B cell (primary cell): Measurements from ENCODE around the gene NEK5. TPM values are rescaled to one million over a fixed set of nuclear protein-coding genes. Genes with fewer than 3 reads are reported as not detected.

ENCODE experiments used
- ATAC-seq: fragments of 200-7000 bp; cut with Tn5 transposase; one replicate; pipeline ENCODE4 v1.10.0; 2021; ENCODE audit warnings: low read depth, mild to moderate bottlenecking, moderate number of reproducible peaks, moderate library complexity
- CTCF ChIA-PET: fragments of 350-600 bp; sonication (Branson Sonifier 250); formaldehyde crosslinking; loops from one replicate; lab custom pipeline; 2021; ENCODE audit warnings: antibody characterized with exemption, inconsistent platforms; lab: Charles Lee
- POLR2A ChIA-PET: fragments of 350-600 bp; sonication (Branson Sonifier 250); formaldehyde crosslinking; loops from one replicate; lab custom pipeline; 2021; ENCODE audit warnings: antibody characterized with exemption; lab: Charles Lee
- DNase-seq: peaks from one replicate; pipeline ENCODE4 v3.0.0; 2013
- H2AFZ ChIP-seq: 2 replicates; pipeline ENCODE4 v1.6.1; 2012; ENCODE audit warnings: mild to moderate bottlenecking, low read depth, low read length; ENCODE audit not compliant: insufficient read depth, poor library complexity, severe bottlenecking
- H3K27ac ChIP-seq, 2 donors: 1 replicate in 1 of 2; 2 replicates in 1 of 2; pipeline ENCODE4 v1.5.1; 2012 to 2013; ENCODE audit warnings: low read length in 2 of 2, mild to moderate bottlenecking in 2 of 2, moderate library complexity in 1 of 2
- H3K27me3 ChIP-seq, 4 experiments: fragments of 200-600 bp in 1 of 4; sonication (generic) in 1 of 4; replicated peaks in 1 of 4; 1 replicate in 2 of 4; 2 replicates in 2 of 4; pipeline versions ENCODE4 v1.6.1 to v1.7.0; 2013 to 2016; ENCODE audit warnings: low read length in 3 of 4, mild to moderate bottlenecking in 2 of 4, mixed read lengths in 1 of 4, moderate library complexity in 1 of 4; ENCODE audit not compliant: insufficient read depth in 4 of 4, control insufficient read depth in 3 of 4; ENCODE audit errors: control extremely low read depth in 1 of 4
- H3K36me3 ChIP-seq, 2 experiments: replicated peaks in 1 of 2; 1 replicate in 1 of 2; 2 replicates in 1 of 2; pipeline versions ENCODE4 v1.6.1 to v1.7.1; 2013; ENCODE audit warnings: low read length in 1 of 2; ENCODE audit not compliant: insufficient read depth in 2 of 2, control insufficient read depth in 1 of 2; ENCODE audit errors: control extremely low read depth in 1 of 2, extremely low read depth in 1 of 2
- H3K4me1 ChIP-seq, 2 donors: fragments of 200-600 bp in 1 of 2; sonication (generic) in 1 of 2; 1 replicate in 1 of 2; 2 replicates in 1 of 2; pipeline versions ENCODE4 v1.5.1 to v1.6.1; 2013 to 2017; ENCODE audit warnings: low read length in 2 of 2; ENCODE audit not compliant: control insufficient read depth in 2 of 2, insufficient read depth in 2 of 2
- H3K4me2 ChIP-seq: replicated peaks from 2 replicates; pipeline ENCODE3; 2012; ENCODE audit warnings: mild to moderate bottlenecking, low read depth, low read length; ENCODE audit not compliant: poor library complexity, severe bottlenecking
- H3K4me3 ChIP-seq, 5 experiments: fragments of 200-600 bp in 1 of 5; sonication (generic) in 1 of 5; 1 replicate in 3 of 5; 2 replicates in 2 of 5; pipeline versions ENCODE4 v1.5.1 to v1.7.0; 2011 to 2016; ENCODE audit warnings: low read length in 4 of 5, mild to moderate bottlenecking in 4 of 5, low read depth in 2 of 5, control low read depth in 1 of 5, moderate library complexity in 1 of 5; ENCODE audit not compliant: insufficient read depth in 1 of 5; ENCODE audit errors: control extremely low read depth in 1 of 5, extremely low read depth in 1 of 5
- H3K79me2 ChIP-seq: fragments of 200-600 bp; sonication (generic); one replicate; pipeline ENCODE4 v1.6.0; 2016; ENCODE audit warnings: low read length; ENCODE audit not compliant: control insufficient read depth, insufficient read depth
- H3K9ac ChIP-seq: fragments of 200-600 bp; sonication (generic); 2 replicates; pipeline ENCODE4 v1.6.1; 2017; ENCODE audit warnings: mild to moderate bottlenecking, low read length, moderate library complexity
- H3K9me3 ChIP-seq, 3 donors: one replicate each; pipeline versions ENCODE4 v1.6.1 to v1.7.1; 2013; ENCODE audit warnings: low read length in 2 of 3; ENCODE audit not compliant: control insufficient read depth in 2 of 3, insufficient read depth in 1 of 3; ENCODE audit errors: control extremely low read depth in 1 of 3
- H4K20me1 ChIP-seq: 2 replicates; pipeline ENCODE4 v1.6.0; 2012; ENCODE audit warnings: mild to moderate bottlenecking, low read length; ENCODE audit not compliant: insufficient read depth, control insufficient read depth, poor library complexity, severe bottlenecking
- H3K27ac Mint-ChIP-seq: one replicate; pipeline ENCODE4 v1.8.0; 2021; ENCODE audit warnings: mixed read lengths
- H3K27me3 Mint-ChIP-seq: one replicate; pipeline ENCODE4 v1.8.0; 2021; ENCODE audit warnings: mixed read lengths
- H3K4me1 Mint-ChIP-seq: one replicate; pipeline ENCODE4 v1.8.0; 2021; ENCODE audit warnings: mixed read lengths
- H3K4me3 Mint-ChIP-seq: one replicate; pipeline ENCODE4 v1.8.0; 2021; ENCODE audit warnings: mixed read lengths
- H3K9me3 Mint-ChIP-seq: one replicate; pipeline ENCODE4 v1.8.0; 2022; ENCODE audit warnings: mixed read lengths; ENCODE audit not compliant: insufficient read depth
- CTCF ChIP-seq: fragments of 200-600 bp; IDR thresholded peaks from one replicate; pipeline ENCODE4 v1.8.0; 2022; ENCODE audit warnings: antibody characterized with exemption, mild to moderate bottlenecking
- EZH2 ChIP-seq: IDR thresholded peaks from 2 replicates; pipeline ENCODE4 v1.6.1; 2012; ENCODE audit warnings: borderline replicate concordance, low read depth, mild to moderate bottlenecking, moderate library complexity, low read length; ENCODE audit not compliant: insufficient read depth, poor library complexity, severe bottlenecking
- whole genome bisulfite sequencing: methylation state at CpG from one replicate; pipeline ENCODE4 v1.1.5; 2013; ENCODE audit warnings: missing lambda C conversion rate; ENCODE audit not compliant: insufficient coverage; 5-methylcytosine and 5-hydroxymethylcytosine counted together
- intact Hi-C: fragments of 100-400 bp; cut with micrococcal nuclease; formaldehyde crosslinking; loops from one replicate; pipeline ENCODE4 v1.10.0; 2022
- polyA plus RNA-seq: library from polyadenylated mRNA; depleted of rRNA; stranded (reverse); fragments of >200 nt; gene quantifications from 2 replicates; pipeline ENCODE4 v1.2.3, GENCODE V29; 2012
- total RNA-seq, 2 donors: library from RNA; stranded (reverse); fragments of 120-200 nt in 1 of 2; gene quantifications; 1 replicate in 1 of 2; 2 replicates in 1 of 2; pipeline versions ENCODE4 v1.2.3 to v1.2.4, GENCODE V29; 2013 to 2022

Gene NEK5
- total and polyA plus RNA-seq, 2 donors (not counting 1 experiment from before 2014, with no cell fraction given), result not detected

- Histone ChIP-seq H4K20me1 (peaks cover 3% of the 10 kb centered on the region), H3K79me2 (peaks cover 51% of the 10 kb centered on the region), H2AFZ (peak overlapping the region; percentile 96), H3K27ac (peak overlapping the region; percentile 13 to 77), H3K27me3 (peaks cover 0 to 22% (median 13%) of the 10 kb centered on the region in 4 experiments), H3K4me3 (peak overlapping the region; percentile 95 to 100 (median 96)), H3K4me2 (peak overlapping the region; percentile 87), H3K36me3 (peaks cover 0 to under 1% of the 10 kb centered on the region in 2 experiments), H3K9me3 (no peaks in the 10 kb centered on the region), H3K9ac (peak overlapping the region; percentile 87), H3K4me1 (peaks cover 12 to 20% of the 10 kb centered on the region in 2 donors)
- no peak for DNase-seq
- Mint-ChIP-seq H3K27me3 (peaks cover 20% of the 10 kb centered on the region), H3K4me3 (peak overlapping the region; percentile 99), H3K9me3 (no peaks in the 10 kb centered on the region), H3K4me1 (peaks cover 20% of the 10 kb centered on the region), H3K27ac (peak overlapping the region; percentile 90)
- ChIA-PET POLR2A (interaction anchor here (0.7 kb wide), 1 partner anchor 182 kb away, joined by 3 read pairs; no protein-coding TSS in a partner anchor), CTCF (interaction anchor here (0.9 to 2.3 kb wide), 4 partner anchors 8 to 197 kb away, joined by 4 to 9 read pairs (median 6); no protein-coding TSS in a partner anchor)
- no peak for TF ChIP-seq EZH2
- TF ChIP-seq CTCF, result no peak
- intact Hi-C loops, result loop anchor here (1.0 to 2.0 kb wide), 7 partner anchors 11 to 640 kb away; partner anchors contain the start of genes CKAP2, DHRS12, NEK3 and SUGT1
- no peak for ATAC-seq
- 0% methylated on average over 6 of the region's 8 CpGs for WGBS
Measured at GRCh38 chr13:52012512-52012836, 116.4 kb downstream of the NEK5 start.
